WTC11 (cell line): ENCODE results near the gene AGTRAP. TPM values are rescaled to one million over a fixed set of nuclear protein-coding genes. Genes with fewer than 3 reads are reported as not detected.

Experiments
- ATAC-seq: fragments of 200-7000 bp; cut with Tn5 transposase; 2 replicates; pipeline ENCODE4 v1.10.0; 2021; ENCODE audit warnings: mild to moderate bottlenecking, moderate library complexity
- CTCF ChIA-PET: fragments of 300-600 bp; sonication (Branson Sonifier 250); formaldehyde crosslinking; loops from one replicate; lab custom pipeline; 2021; ENCODE audit warnings: antibody characterized with exemption; lab: Charles Lee
- POLR2A ChIA-PET: fragments of 350-600 bp; sonication (Branson Sonifier 250); formaldehyde crosslinking; loops from one replicate; lab custom pipeline; 2021; ENCODE audit warnings: antibody characterized with exemption; lab: Charles Lee
- DNase-seq: peaks from one replicate; pipeline ENCODE4 v3.0.0; 2021; ENCODE audit warnings: low spot score
- H3K27ac Mint-ChIP-seq: 2 replicates; pipeline ENCODE4 v1.8.0; 2021; ENCODE audit warnings: mixed read lengths
- H3K27me3 Mint-ChIP-seq: 2 replicates; pipeline ENCODE4 v1.8.0; 2021; ENCODE audit warnings: low read depth, mild to moderate bottlenecking, moderate library complexity, mixed read lengths
- H3K36me3 Mint-ChIP-seq: 2 replicates; pipeline ENCODE4 v1.8.0; 2021; ENCODE audit warnings: mixed read lengths
- H3K4me1 Mint-ChIP-seq: 2 replicates; pipeline ENCODE4 v1.8.0; 2022; ENCODE audit warnings: mixed read lengths
- H3K4me3 Mint-ChIP-seq: 2 replicates; pipeline ENCODE4 v1.8.0; 2021; ENCODE audit warnings: mild to moderate bottlenecking, moderate library complexity, mixed read lengths
- H3K9me3 Mint-ChIP-seq: 2 replicates; pipeline ENCODE4 v1.8.0; 2021; ENCODE audit warnings: mixed read lengths
- ARID4B ChIP-seq: sonication (generic); formaldehyde crosslinking; IDR thresholded peaks from 2 replicates; pipeline ENCODE4 v1.8.0; 2023; ENCODE audit warnings: missing genetic modification reagents, mild to moderate bottlenecking, borderline replicate concordance
- ATF1 ChIP-seq: sonication (generic); formaldehyde crosslinking; IDR thresholded peaks from 2 replicates; pipeline ENCODE4 v1.8.1; 2023; ENCODE audit warnings: mild to moderate bottlenecking, moderate library complexity, missing genetic modification reagents
- E2F5 ChIP-seq: sonication (generic); formaldehyde crosslinking; IDR thresholded peaks from 2 replicates; pipeline ENCODE4 v1.8.1; 2022; ENCODE audit warnings: mild to moderate bottlenecking, moderate library complexity, missing genetic modification reagents
- EMX1 ChIP-seq: fragments of 250-450 bp; sonication (Bioruptor Pico); IDR thresholded peaks from 2 replicates; pipeline ENCODE4 v1.8.0; 2021; ENCODE audit warnings: mild to moderate bottlenecking
- ESRRA ChIP-seq: sonication (generic); formaldehyde crosslinking; IDR thresholded peaks from 2 replicates; pipeline ENCODE4 v1.8.1; 2022; ENCODE audit warnings: mild to moderate bottlenecking, missing genetic modification reagents, borderline replicate concordance
- ETV6 ChIP-seq: sonication (generic); formaldehyde crosslinking; IDR thresholded peaks from 2 replicates; pipeline ENCODE4 v1.8.1; 2022; ENCODE audit warnings: mild to moderate bottlenecking, missing genetic modification reagents
- GRHL2 ChIP-seq: fragments of 250-450 bp; sonication (Bioruptor Pico); IDR thresholded peaks from 2 replicates; pipeline ENCODE4 v1.8.0; 2022; ENCODE audit warnings: mild to moderate bottlenecking, moderate library complexity; ENCODE audit not compliant: insufficient replicate concordance, severe bottlenecking
- MYBL2 ChIP-seq: sonication (generic); formaldehyde crosslinking; IDR thresholded peaks from 2 replicates; pipeline ENCODE4 v1.8.1; 2023; ENCODE audit warnings: mild to moderate bottlenecking, moderate library complexity, missing genetic modification reagents
- NR3C1 ChIP-seq: sonication (generic); formaldehyde crosslinking; conservative IDR thresholded peaks from 2 replicates; pipeline ENCODE4 v1.8.1; 2023; ENCODE audit warnings: low read depth, mild to moderate bottlenecking, missing genetic modification reagents
- PRRX2 ChIP-seq: fragments of 250-450 bp; sonication (Bioruptor Pico); IDR thresholded peaks from 2 replicates; pipeline ENCODE4 v1.8.0; 2021; ENCODE audit warnings: mild to moderate bottlenecking
- RORB ChIP-seq: fragments of 250-450 bp; sonication (Bioruptor Pico); IDR thresholded peaks from 2 replicates; pipeline ENCODE4 v1.9.0; 2021; ENCODE audit warnings: mild to moderate bottlenecking
- SMAD3 ChIP-seq: sonication (generic); formaldehyde crosslinking; IDR thresholded peaks from 2 replicates; pipeline ENCODE4 v1.8.0; 2022; ENCODE audit warnings: missing genetic modification reagents, mild to moderate bottlenecking, borderline replicate concordance
- ZBTB43 ChIP-seq: sonication (generic); formaldehyde crosslinking; IDR thresholded peaks from 2 replicates; pipeline ENCODE4 v1.8.1; 2023; ENCODE audit warnings: mild to moderate bottlenecking, missing genetic modification reagents
- ZMAT4 ChIP-seq: fragments of 250-450 bp; sonication (Bioruptor Pico); IDR thresholded peaks from 2 replicates; pipeline ENCODE4 v1.9.0; 2021; ENCODE audit warnings: mild to moderate bottlenecking
- ZNF281 ChIP-seq: sonication (generic); formaldehyde crosslinking; IDR thresholded peaks from 2 replicates; pipeline ENCODE4 v1.8.0; 2023; ENCODE audit warnings: mild to moderate bottlenecking, missing genetic modification reagents
- ZNF317 ChIP-seq: sonication (generic); formaldehyde crosslinking; IDR thresholded peaks from 2 replicates; pipeline ENCODE4 v1.8.1; 2023; ENCODE audit warnings: low read depth, mild to moderate bottlenecking, moderate library complexity, missing genetic modification reagents, borderline replicate concordance
- ZNF396 ChIP-seq: fragments of 250-450 bp; sonication (Bioruptor Pico); IDR thresholded peaks from 2 replicates; pipeline ENCODE4 v1.8.0; 2021; ENCODE audit warnings: mild to moderate bottlenecking, moderate library complexity, borderline replicate concordance
- ZNF423 ChIP-seq: fragments of 250-450 bp; sonication (Bioruptor Pico); IDR thresholded peaks from 2 replicates; pipeline ENCODE4 v2.1.2; 2022; ENCODE audit warnings: mild to moderate bottlenecking, moderate library complexity
- total RNA-seq: library from RNA; stranded (reverse); gene quantifications from 3 replicates; pipeline ENCODE4 v1.2.3, GENCODE V29; 2021
- TF ChIP-seq, protein P1 (sequence below): fragments of 250-450 bp; sonication (Bioruptor Pico); IDR thresholded peaks from 2 replicates; pipeline ENCODE4 v1.8.0; 2021; ENCODE audit warnings: mild to moderate bottlenecking

The AGTRAP gene
- total RNA-seq, 1 experiment from 2014 or later = 81.6 TPM

- ATAC-seq (no peak), DNase-seq (no peak)
- no peaks in the 10 kb centered on the region for H3K36me3 Mint-ChIP-seq
- peaks cover 48% of the 10 kb centered on the region for H3K4me1 Mint-ChIP-seq
- H3K4me3 Mint-ChIP-seq = no peak overlapping the region
- H3K27ac Mint-ChIP-seq = no peak overlapping the region
- TF ChIP-seq ZMAT4 (CRISPR knock-in tag) (no peak), ZNF281 (no peak), ETV6 (CRISPR knock-in tag) (no peak), ZNF317 (CRISPR knock-in tag) (no peak), RORB (CRISPR knock-in tag) (no peak), ZBTB43 (CRISPR knock-in tag) (no peak), ZNF423 (CRISPR knock-in tag) (no peak), MYBL2 (CRISPR knock-in tag) (no peak), SMAD3 (CRISPR knock-in tag) (no peak), NR3C1 (CRISPR knock-in tag) (no peak), ESRRA (CRISPR knock-in tag) (no peak), PRRX2 (CRISPR knock-in tag) (no peak), E2F5 (CRISPR knock-in tag) (no peak), ARID4B (CRISPR knock-in tag) (no peak), ZNF396 (CRISPR knock-in tag) (no peak)
- H3K9me3 Mint-ChIP-seq = no peaks in the 10 kb centered on the region
- no peaks in the 10 kb centered on the region for H3K27me3 Mint-ChIP-seq
- POLR2A ChIA-PET = no interaction called here
- CTCF ChIA-PET = interaction anchor here (1.0 kb wide), 1 partner anchor 58 kb away, joined by 3 read pairs; no protein-coding TSS in a partner anchor
Measured at GRCh38 chr1:11727119-11727518, 8.8 kb upstream of the AGTRAP start.

GRCh38 chr1:11728126-11728806 is 7.7 kb upstream of the AGTRAP start:
- TF ChIP-seq ATF1 (CRISPR knock-in tag) (no peak), EMX1 (no peak), GRHL2 (no peak)
- TF ChIP-seq, protein P1, sequence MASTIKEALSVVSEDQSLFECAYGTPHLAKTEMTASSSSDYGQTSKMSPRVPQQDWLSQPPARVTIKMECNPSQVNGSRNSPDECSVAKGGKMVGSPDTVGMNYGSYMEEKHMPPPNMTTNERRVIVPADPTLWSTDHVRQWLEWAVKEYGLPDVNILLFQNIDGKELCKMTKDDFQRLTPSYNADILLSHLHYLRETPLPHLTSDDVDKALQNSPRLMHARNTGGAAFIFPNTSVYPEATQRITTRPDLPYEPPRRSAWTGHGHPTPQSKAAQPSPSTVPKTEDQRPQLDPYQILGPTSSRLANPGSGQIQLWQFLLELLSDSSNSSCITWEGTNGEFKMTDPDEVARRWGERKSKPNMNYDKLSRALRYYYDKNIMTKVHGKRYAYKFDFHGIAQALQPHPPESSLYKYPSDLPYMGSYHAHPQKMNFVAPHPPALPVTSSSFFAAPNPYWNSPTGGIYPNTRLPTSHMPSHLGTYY (CRISPR knock-in tag) = no peak
- H3K9me3 Mint-ChIP-seq = no peaks in the 10 kb centered on the region
- ATAC-seq (no peak), DNase-seq (no peak)
- ChIA-PET POLR2A (no interaction called here), CTCF (interaction anchor here (1.2 kb wide), 2 partner anchors 8 to 64 kb away, joined by 3 read pairs; partner anchors contain the start of gene FBXO6)
- no peak overlapping the region for H3K27ac Mint-ChIP-seq
- H3K36me3 Mint-ChIP-seq = no peaks in the 10 kb centered on the region
- no peaks in the 10 kb centered on the region for H3K27me3 Mint-ChIP-seq
- no peak overlapping the region for H3K4me3 Mint-ChIP-seq
- H3K4me1 Mint-ChIP-seq = peaks cover 53% of the 10 kb centered on the region
